HAP-1 (cell line): Measurements from ENCODE around the gene PACRG.

ENCODE experiments used
- DNase-seq, 2 experiments: peaks; one replicate each; pipeline ENCODE4 v3.0.0-alpha.2; 2016 to 2020; ENCODE audit warnings: low spot score in 2 of 2
- H3K27me3 ChIP-seq: fragments of 250-450 bp; sonication (Bioruptor Pico); 2 replicates; pipeline ENCODE4 v1.5.1; 2020; ENCODE audit warnings: low read depth, mild to moderate bottlenecking, moderate library complexity
- H3K36me3 ChIP-seq: fragments of 250-450 bp; sonication (Bioruptor Pico); replicated peaks from 2 replicates; pipeline ENCODE4 v1.5.1; 2020; ENCODE audit warnings: mild to moderate bottlenecking
- H3K4me1 ChIP-seq: fragments of 250-450 bp; sonication (Bioruptor Pico); 2 replicates; pipeline ENCODE4 v1.5.1; 2020; ENCODE audit warnings: mild to moderate bottlenecking
- H3K4me3 ChIP-seq: fragments of 250-450 bp; sonication (Bioruptor Pico); 2 replicates; pipeline ENCODE4 v1.5.1; 2020; ENCODE audit warnings: mild to moderate bottlenecking, moderate library complexity
- H3K9me3 ChIP-seq: fragments of 250-450 bp; sonication (Bioruptor Pico); 2 replicates; pipeline ENCODE4 v1.5.1; 2020; ENCODE audit warnings: mild to moderate bottlenecking, moderate library complexity
- in situ Hi-C: fragments of 300-500 bp; cut with MboI; formaldehyde crosslinking; loops from 3 replicates; pipeline ENCODE4 v1.14.3; 2020; ENCODE audit warnings: low sequenced_read_pairs, inconsistent platforms, mixed read lengths

PACRG gene

GRCh38 chr6:163325390-163325784, 597.6 kb downstream of the PACRG start:
- H3K4me3 ChIP-seq: no peak overlapping the region
- no peaks in the 10 kb centered on the region for H3K9me3 ChIP-seq
- no peaks in the 10 kb centered on the region for H3K36me3 ChIP-seq
- H3K4me1 ChIP-seq: no peaks in the 10 kb centered on the region
- DNase-seq: no peak
- in situ Hi-C loops: no loop called here
- no peaks in the 10 kb centered on the region for H3K27me3 ChIP-seq

- in situ Hi-C loops: no loop called here
- H3K4me3 ChIP-seq: no peak overlapping the region
- DNase-seq: no peak
- no peaks in the 10 kb centered on the region for H3K27me3 ChIP-seq
- H3K9me3 ChIP-seq: no peaks in the 10 kb centered on the region
- H3K4me1 ChIP-seq: no peaks in the 10 kb centered on the region; the same call in 1 of the 2 replicates
- H3K36me3 ChIP-seq: no peaks in the 10 kb centered on the region
These were observed 599.5 kb downstream of the PACRG start for GRCh38 chr6:163327165-163327880.

GRCh38 chr6:163327921-163328320, 600.1 kb downstream of the PACRG start:
- Histone ChIP-seq H3K4me3 (no peak overlapping the region), H3K27me3 (no peaks in the 10 kb centered on the region), H3K36me3 (no peaks in the 10 kb centered on the region), H3K9me3 (no peaks in the 10 kb centered on the region), H3K4me1 (peaks cover 6% of the 10 kb centered on the region)
- in situ Hi-C loops: no loop called here
- no peak for DNase-seq

GRCh38 chr6:163328411-163328810, 600.6 kb downstream of the PACRG start:
- no peak for DNase-seq
- peaks cover 7% of the 10 kb centered on the region for H3K4me1 ChIP-seq
- H3K4me3 ChIP-seq: no peak overlapping the region
- in situ Hi-C loops: no loop called here
- H3K27me3 ChIP-seq: no peaks in the 10 kb centered on the region
- no peaks in the 10 kb centered on the region for H3K9me3 ChIP-seq
- no peaks in the 10 kb centered on the region for H3K36me3 ChIP-seq

- Histone ChIP-seq H3K4me3 (no peak overlapping the region), H3K36me3 (no peaks in the 10 kb centered on the region), H3K27me3 (no peaks in the 10 kb centered on the region), H3K4me1 (peaks cover 7% of the 10 kb centered on the region), H3K9me3 (no peaks in the 10 kb centered on the region)
- in situ Hi-C loops: no loop called here
- DNase-seq: no peak
These were observed 602.2 kb downstream of the PACRG start for GRCh38 chr6:163329991-163330390.

GRCh38 chr6:163331245-163331644, 603.5 kb downstream of the PACRG start:
- no peaks in the 10 kb centered on the region for H3K36me3 ChIP-seq
- peaks cover 7% of the 10 kb centered on the region for H3K4me1 ChIP-seq
- in situ Hi-C loops: no loop called here
- DNase-seq: no peak
- H3K4me3 ChIP-seq: no peak overlapping the region
- no peaks in the 10 kb centered on the region for H3K27me3 ChIP-seq
- H3K9me3 ChIP-seq: no peaks in the 10 kb centered on the region

GRCh38 chr6:163332575-163332974, 604.8 kb downstream of the PACRG start:
- Histone ChIP-seq H3K9me3 (no peaks in the 10 kb centered on the region), H3K4me1 (peaks cover 7% of the 10 kb centered on the region), H3K4me3 (no peak overlapping the region), H3K36me3 (no peaks in the 10 kb centered on the region), H3K27me3 (no peaks in the 10 kb centered on the region)
- in situ Hi-C loops: no loop called here
- no peak for DNase-seq

GRCh38 chr6:163333038-163333437, 605.3 kb downstream of the PACRG start:
- Histone ChIP-seq H3K4me3 (no peak overlapping the region), H3K9me3 (no peaks in the 10 kb centered on the region), H3K4me1 (peaks cover 7% of the 10 kb centered on the region), H3K27me3 (no peaks in the 10 kb centered on the region), H3K36me3 (no peaks in the 10 kb centered on the region)
- in situ Hi-C loops: no loop called here
- DNase-seq: no peak

GRCh38 chr6:163333701-163334663, 606.2 kb downstream of the PACRG start:
- Histone ChIP-seq H3K9me3 (no peaks in the 10 kb centered on the region), H3K4me3 (no peak overlapping the region), H3K36me3 (no peaks in the 10 kb centered on the region), H3K4me1 (peaks cover 15% of the 10 kb centered on the region), H3K27me3 (no peaks in the 10 kb centered on the region)
- no peak for DNase-seq
- in situ Hi-C loops: no loop called here

GRCh38 chr6:163335056-163335455, 607.3 kb downstream of the PACRG start:
- no peaks in the 10 kb centered on the region for H3K9me3 ChIP-seq
- no peak overlapping the region for H3K4me3 ChIP-seq
- DNase-seq: no peak
- in situ Hi-C loops: no loop called here
- no peaks in the 10 kb centered on the region for H3K36me3 ChIP-seq
- peaks cover 23% of the 10 kb centered on the region for H3K4me1 ChIP-seq
- H3K27me3 ChIP-seq: no peaks in the 10 kb centered on the region

- H3K36me3 ChIP-seq: no peaks in the 10 kb centered on the region
- H3K4me3 ChIP-seq: no peak overlapping the region
- peaks cover 23% of the 10 kb centered on the region for H3K4me1 ChIP-seq
- DNase-seq: no peak
- H3K27me3 ChIP-seq: no peaks in the 10 kb centered on the region
- in situ Hi-C loops: no loop called here
- H3K9me3 ChIP-seq: no peaks in the 10 kb centered on the region
These were observed 608.1 kb downstream of the PACRG start for GRCh38 chr6:163335671-163336545.

- peaks cover 23% of the 10 kb centered on the region for H3K4me1 ChIP-seq
- no peak overlapping the region for H3K4me3 ChIP-seq
- H3K27me3 ChIP-seq: no peaks in the 10 kb centered on the region
- H3K36me3 ChIP-seq: no peaks in the 10 kb centered on the region
- DNase-seq: no peak
- in situ Hi-C loops: no loop called here
- no peaks in the 10 kb centered on the region for H3K9me3 ChIP-seq
These were observed 609.2 kb downstream of the PACRG start for GRCh38 chr6:163336961-163337360.

GRCh38 chr6:163337958-163338357, 610.2 kb downstream of the PACRG start:
- Histone ChIP-seq H3K4me1 (peaks cover 17% of the 10 kb centered on the region), H3K36me3 (no peaks in the 10 kb centered on the region), H3K4me3 (no peak overlapping the region), H3K27me3 (no peaks in the 10 kb centered on the region), H3K9me3 (no peaks in the 10 kb centered on the region)
- DNase-seq: no peak
- in situ Hi-C loops: no loop called here
